GM12892 (cell line): ENCODE data around the gene FOXB2.

Experiments used
- POLR2A ChIP-seq: IDR thresholded peaks from 2 replicates; pipeline ENCODE4 v1.6.1; 2011; ENCODE audit warnings: low read depth, low read length, control low read depth
- POLR2AphosphoS5 ChIP-seq: IDR thresholded peaks from 2 replicates; pipeline ENCODE4 v1.6.1; 2011; ENCODE audit warnings: low read depth, low read length, control low read depth
- TAF1 ChIP-seq: IDR thresholded peaks from 2 replicates; pipeline ENCODE4 v1.6.1; 2011; ENCODE audit warnings: low read depth, mild to moderate bottlenecking, control low read depth, low read length, borderline replicate concordance

DNA sequence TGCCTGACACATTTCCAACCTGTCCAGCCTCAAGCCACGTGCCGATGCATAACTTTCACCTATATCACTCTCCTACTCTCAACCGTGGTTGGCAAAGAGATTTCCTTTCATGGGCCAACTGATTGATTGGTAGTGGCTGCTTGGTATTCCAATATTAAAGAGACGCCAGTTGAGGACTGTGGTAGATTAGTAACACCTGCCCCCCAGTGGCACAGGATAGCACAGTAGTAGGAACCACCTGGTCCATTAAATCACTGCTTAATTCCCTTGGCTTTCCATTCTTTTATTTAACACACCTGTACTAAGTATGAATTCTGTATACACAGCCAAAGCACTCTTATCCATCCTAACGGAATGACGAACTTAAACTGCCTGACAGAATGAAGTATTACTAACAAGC, 19.1 kb upstream of the FOXB2 start:
- TF ChIP-seq POLR2AphosphoS5: no peak
- TF ChIP-seq POLR2A: no peak
- no peak for TF ChIP-seq TAF1
